Neural progenitor cell (in vitro differentiated cells): ENCODE measurements around the gene FOXO4. TPM values are rescaled to one million over a fixed set of nuclear protein-coding genes. Genes with fewer than 3 reads are reported as not detected.

ENCODE experiments used
- DNase-seq: peaks from one replicate; pipeline ENCODE4 v3.0.0-alpha.2; 2016; ENCODE audit warnings: low spot score
- H2AFZ ChIP-seq: fragments of 200-600 bp; sonication (generic); replicated peaks from 2 replicates; pipeline ENCODE4 v1.6.1; 2016; ENCODE audit warnings: antibody characterized with exemption
- H3F3A ChIP-seq: fragments of 200-600 bp; sonication (generic); 2 replicates; pipeline ENCODE4 v1.6.1; 2016; ENCODE audit warnings: antibody characterized with exemption, low read depth
- H3K27ac ChIP-seq: fragments of 200-600 bp; sonication (generic); 2 replicates; pipeline ENCODE4 v1.5.1; 2016; ENCODE audit warnings: mild to moderate bottlenecking
- H3K27me3 ChIP-seq: fragments of 200-600 bp; sonication (generic); 2 replicates; pipeline ENCODE4 v1.6.1; 2016; ENCODE audit warnings: mild to moderate bottlenecking, moderate library complexity
- H3K36me3 ChIP-seq: fragments of 200-600 bp; sonication (generic); 2 replicates; pipeline ENCODE4 v1.5.1; 2016
- H3K4me1 ChIP-seq: fragments of 200-600 bp; sonication (generic); 2 replicates; pipeline ENCODE4 v1.6.1; 2016; ENCODE audit warnings: mixed run types
- H3K4me2 ChIP-seq: fragments of 200-600 bp; sonication (generic); 2 replicates; pipeline ENCODE4 v1.6.1; 2016
- H3K4me3 ChIP-seq: fragments of 200-600 bp; sonication (generic); 2 replicates; pipeline ENCODE4 v1.5.1; 2016
- H3K79me2 ChIP-seq: fragments of 200-600 bp; sonication (generic); 2 replicates; pipeline ENCODE4 v1.6.1; 2016; ENCODE audit warnings: low read depth
- H3K9ac ChIP-seq: fragments of 200-600 bp; sonication (generic); 2 replicates; pipeline ENCODE4 v1.6.1; 2016
- H3K9me3 ChIP-seq: fragments of 200-600 bp; sonication (generic); 2 replicates; pipeline ENCODE4 v1.5.1; 2016; ENCODE audit warnings: low read depth
- H4K20me1 ChIP-seq: fragments of 200-600 bp; sonication (generic); 2 replicates; pipeline ENCODE4 v1.6.1; 2016; ENCODE audit warnings: low read depth
- H3K27ac Mint-ChIP-seq: 3 replicates; pipeline ENCODE4 v1.8.0; 2021; ENCODE audit warnings: mixed read lengths
- H3K27me3 Mint-ChIP-seq: 2 replicates; pipeline ENCODE4 v1.8.0; 2022; ENCODE audit warnings: low read depth, mild to moderate bottlenecking, inconsistent platforms, moderate library complexity, mixed read lengths; ENCODE audit not compliant: insufficient read depth
- H3K36me3 Mint-ChIP-seq: 3 replicates; pipeline ENCODE4 v1.8.0; 2021; ENCODE audit warnings: mixed read lengths
- H3K4me1 Mint-ChIP-seq: 3 replicates; pipeline ENCODE4 v1.8.0; 2021; ENCODE audit warnings: mixed read lengths
- H3K4me3 Mint-ChIP-seq: 3 replicates; pipeline ENCODE4 v1.8.0; 2021; ENCODE audit warnings: mild to moderate bottlenecking, moderate library complexity, mixed read lengths
- H3K9me3 Mint-ChIP-seq: 3 replicates; pipeline ENCODE4 v1.8.0; 2020; ENCODE audit warnings: mixed read lengths
- EZH2 ChIP-seq: fragments of 200-600 bp; sonication (generic); IDR thresholded peaks from 2 replicates; pipeline ENCODE4 v1.6.1; 2017; ENCODE audit warnings: antibody characterized with exemption, mild to moderate bottlenecking, moderate library complexity
- EZH2phosphoT487 ChIP-seq: fragments of 200-600 bp; sonication (generic); IDR thresholded peaks from 2 replicates; pipeline ENCODE4 v1.6.1; 2017; ENCODE audit warnings: antibody characterized with exemption
- total RNA-seq: library from RNA; depleted of rRNA; stranded (reverse); fragments of >200 nt; gene quantifications from 2 replicates; pipeline ENCODE4 v1.2.3, GENCODE V29; 2015; ENCODE audit warnings: low replicate concordance
- TF ChIP-seq, protein P1 (sequence below): fragments of 200-600 bp; sonication (generic); IDR thresholded peaks from 2 replicates; pipeline ENCODE4 v1.5.1; 2017; ENCODE audit warnings: antibody characterized with exemption, mild to moderate bottlenecking

The FOXO4 gene
- total RNA-seq, 1 donor from 2014 or later: 2.5 TPM

DNA sequence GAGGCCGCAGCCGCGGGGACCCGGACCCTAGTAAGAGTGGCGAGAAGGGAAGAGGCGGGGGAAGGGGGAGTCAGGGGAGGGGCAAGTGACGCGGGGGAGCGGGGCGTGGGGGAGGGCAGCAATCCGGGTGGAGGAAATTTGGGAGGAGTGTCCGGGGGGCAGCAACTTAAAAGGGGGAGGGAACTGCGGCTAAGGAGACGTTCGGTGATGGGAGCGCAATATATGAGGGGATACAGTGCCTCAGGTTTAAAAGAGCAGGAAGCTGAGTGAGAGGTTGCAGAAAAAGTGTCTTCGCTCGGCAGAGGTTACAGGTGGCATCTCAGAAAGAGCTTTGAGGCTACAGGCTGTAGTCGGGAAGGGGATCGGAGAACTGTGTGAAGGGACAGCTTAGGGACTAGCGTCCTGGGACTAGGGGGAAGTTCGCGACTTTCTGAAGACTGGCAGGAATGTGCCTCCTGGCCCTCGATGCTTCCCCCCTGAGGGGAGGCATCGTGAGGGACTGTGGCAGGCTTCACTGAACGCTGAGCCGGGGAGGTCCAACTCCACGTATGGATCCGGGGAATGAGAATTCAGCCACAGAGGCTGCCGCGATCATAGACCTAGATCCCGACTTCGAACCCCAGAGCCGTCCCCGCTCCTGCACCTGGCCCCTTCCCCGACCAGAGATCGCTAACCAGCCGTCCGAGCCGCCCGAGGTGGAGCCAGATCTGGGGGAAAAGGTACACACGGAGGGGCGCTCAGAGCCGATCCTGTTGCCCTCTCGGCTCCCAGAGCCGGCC is 519 bp downstream of the FOXO4 start:
- no peaks in the 10 kb centered on the region for H3K36me3 Mint-ChIP-seq
- H2AFZ ChIP-seq: peak overlapping the region; percentile 36
- TF ChIP-seq, protein P1, sequence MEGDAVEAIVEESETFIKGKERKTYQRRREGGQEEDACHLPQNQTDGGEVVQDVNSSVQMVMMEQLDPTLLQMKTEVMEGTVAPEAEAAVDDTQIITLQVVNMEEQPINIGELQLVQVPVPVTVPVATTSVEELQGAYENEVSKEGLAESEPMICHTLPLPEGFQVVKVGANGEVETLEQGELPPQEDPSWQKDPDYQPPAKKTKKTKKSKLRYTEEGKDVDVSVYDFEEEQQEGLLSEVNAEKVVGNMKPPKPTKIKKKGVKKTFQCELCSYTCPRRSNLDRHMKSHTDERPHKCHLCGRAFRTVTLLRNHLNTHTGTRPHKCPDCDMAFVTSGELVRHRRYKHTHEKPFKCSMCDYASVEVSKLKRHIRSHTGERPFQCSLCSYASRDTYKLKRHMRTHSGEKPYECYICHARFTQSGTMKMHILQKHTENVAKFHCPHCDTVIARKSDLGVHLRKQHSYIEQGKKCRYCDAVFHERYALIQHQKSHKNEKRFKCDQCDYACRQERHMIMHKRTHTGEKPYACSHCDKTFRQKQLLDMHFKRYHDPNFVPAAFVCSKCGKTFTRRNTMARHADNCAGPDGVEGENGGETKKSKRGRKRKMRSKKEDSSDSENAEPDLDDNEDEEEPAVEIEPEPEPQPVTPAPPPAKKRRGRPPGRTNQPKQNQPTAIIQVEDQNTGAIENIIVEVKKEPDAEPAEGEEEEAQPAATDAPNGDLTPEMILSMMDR: no peak
- TF ChIP-seq EZH2phosphoT487: no peak
- no peak for TF ChIP-seq EZH2

GRCh38 chrX:71096760-71097032 is 1.0 kb downstream of the FOXO4 start:
- H3K36me3 ChIP-seq: no peaks in the 10 kb centered on the region
- peaks cover 6% of the 10 kb centered on the region for H3K4me1 ChIP-seq
- H3K9me3 ChIP-seq: no peaks in the 10 kb centered on the region
- peaks cover 2% of the 10 kb centered on the region for H4K20me1 ChIP-seq
- peak overlapping the region; percentile 90 for H3K4me3 Mint-ChIP-seq
- peaks cover 16% of the 10 kb centered on the region for H3K4me1 Mint-ChIP-seq
- peak overlapping the region; percentile 36 for H2AFZ ChIP-seq
- peaks cover 5% of the 10 kb centered on the region for H3K9me3 Mint-ChIP-seq
- peaks cover 4% of the 10 kb centered on the region for H3F3A ChIP-seq
- H3K27ac ChIP-seq: no peak overlapping the region
- no peak overlapping the region for H3K9ac ChIP-seq
- no peaks in the 10 kb centered on the region for H3K36me3 Mint-ChIP-seq
- no peak overlapping the region for H3K27ac Mint-ChIP-seq
- TF ChIP-seq, protein P1: no peak
- TF ChIP-seq EZH2: no peak
- no peak for TF ChIP-seq EZH2phosphoT487
- peaks cover 12% of the 10 kb centered on the region for H3K27me3 Mint-ChIP-seq
- H3K4me3 ChIP-seq: peak overlapping the region; percentile 60
- no peaks in the 10 kb centered on the region for H3K79me2 ChIP-seq
- H3K27me3 ChIP-seq: peaks cover 52% of the 10 kb centered on the region
- peak overlapping the region; percentile 78 for H3K4me2 ChIP-seq
- DNase-seq: no peak

More for the DNA sequence above, 519 bp downstream of the FOXO4 start:
- H3K9ac ChIP-seq: no peak overlapping the region
- peaks cover 52% of the 10 kb centered on the region for H3K27me3 ChIP-seq
- H3K9me3 ChIP-seq: no peaks in the 10 kb centered on the region
- peak overlapping the region; percentile 78 for H3K4me2 ChIP-seq
- Mint-ChIP-seq H3K4me3 (peak overlapping the region; percentile 90), H3K9me3 (peaks cover 10% of the 10 kb centered on the region), H3K4me1 (peaks cover 16% of the 10 kb centered on the region), H3K27me3 (peaks cover 12% of the 10 kb centered on the region), H3K27ac (no peak overlapping the region)
- H4K20me1 ChIP-seq: peaks cover 2% of the 10 kb centered on the region
- no peak overlapping the region for H3K27ac ChIP-seq
- peaks cover 4% of the 10 kb centered on the region for H3F3A ChIP-seq
- H3K4me3 ChIP-seq: peak overlapping the region; percentile 60
- no peaks in the 10 kb centered on the region for H3K79me2 ChIP-seq
- H3K36me3 ChIP-seq: no peaks in the 10 kb centered on the region
- H3K4me1 ChIP-seq: peaks cover 6% of the 10 kb centered on the region
- DNase-seq: peak; percentile 58

GRCh38 chrX:71098302-71098701 is 2.7 kb downstream of the FOXO4 start:
- Histone ChIP-seq H2AFZ (no peak overlapping the region), H4K20me1 (peaks cover 2% of the 10 kb centered on the region), H3K4me3 (no peak overlapping the region), H3F3A (peaks cover 12% of the 10 kb centered on the region), H3K4me1 (peaks cover 14% of the 10 kb centered on the region), H3K4me2 (no peak overlapping the region), H3K36me3 (no peaks in the 10 kb centered on the region), H3K9ac (no peak overlapping the region), H3K27me3 (peaks cover 52% of the 10 kb centered on the region), H3K79me2 (no peaks in the 10 kb centered on the region), H3K9me3 (no peaks in the 10 kb centered on the region), H3K27ac (no peak overlapping the region)
- no peak for DNase-seq
- H3K27me3 Mint-ChIP-seq: peaks cover 9% of the 10 kb centered on the region
- no peak overlapping the region for H3K27ac Mint-ChIP-seq
- H3K4me1 Mint-ChIP-seq: peaks cover 25% of the 10 kb centered on the region
- H3K36me3 Mint-ChIP-seq: no peaks in the 10 kb centered on the region
- H3K4me3 Mint-ChIP-seq: no peak overlapping the region
- TF ChIP-seq EZH2phosphoT487: no peak
- TF ChIP-seq, protein P1: peak; percentile 36
- H3K9me3 Mint-ChIP-seq: peaks cover 5% of the 10 kb centered on the region
